KMS-11 (cell line): ENCODE results near the gene FAS.

Experiments
- H2AFZ ChIP-seq: fragments of 200-600 bp; sonication (generic); 2 replicates; pipeline ENCODE4 v1.6.1; 2016; ENCODE audit warnings: antibody characterized with exemption, mixed run types, low read depth
- H3K27ac ChIP-seq: fragments of 200-600 bp; sonication (generic); 2 replicates; pipeline ENCODE4 v1.6.1; 2016; ENCODE audit warnings: mild to moderate bottlenecking, mixed run types
- H3K27me3 ChIP-seq: fragments of 200-600 bp; sonication (generic); 2 replicates; pipeline ENCODE4 v1.6.1; 2017; ENCODE audit warnings: mild to moderate bottlenecking, low read depth, mixed run types, moderate library complexity; ENCODE audit not compliant: insufficient read depth
- H3K36me3 ChIP-seq: fragments of 200-600 bp; sonication (generic); 2 replicates; pipeline ENCODE4 v1.6.1; 2017; ENCODE audit warnings: mild to moderate bottlenecking, mixed run types; ENCODE audit not compliant: insufficient read depth
- H3K4me1 ChIP-seq: fragments of 200-600 bp; sonication (generic); 2 replicates; pipeline ENCODE4 v1.6.1; 2016; ENCODE audit warnings: mild to moderate bottlenecking, low read depth, mixed run types; ENCODE audit not compliant: poor library complexity, severe bottlenecking
- H3K4me2 ChIP-seq: fragments of 200-600 bp; sonication (generic); 2 replicates; pipeline ENCODE4 v1.7.0; 2016; ENCODE audit warnings: mild to moderate bottlenecking, mixed run types
- H3K4me3 ChIP-seq: fragments of 200-600 bp; sonication (generic); IDR thresholded peaks from 2 replicates; pipeline ENCODE4 v1.6.1; 2017; ENCODE audit warnings: low read depth, low read length, mixed read lengths; ENCODE audit not compliant: insufficient read depth
- H3K79me2 ChIP-seq: fragments of 200-600 bp; sonication (generic); 2 replicates; pipeline ENCODE4 v1.6.1; 2016; ENCODE audit warnings: low read depth, mixed run types; ENCODE audit not compliant: insufficient read depth
- H3K9ac ChIP-seq: fragments of 200-600 bp; sonication (generic); 2 replicates; pipeline ENCODE4 v1.6.1; 2016; ENCODE audit warnings: mild to moderate bottlenecking, mixed run types
- H4K20me1 ChIP-seq: fragments of 200-600 bp; sonication (generic); 2 replicates; pipeline ENCODE4 v1.6.1; 2016; ENCODE audit warnings: mild to moderate bottlenecking, mixed run types; ENCODE audit not compliant: insufficient read depth
- TF ChIP-seq, protein P1 (sequence below): fragments of 200-600 bp; sonication (generic); conservative IDR thresholded peaks from 2 replicates; pipeline ENCODE4 v1.6.1; 2017; ENCODE audit warnings: low read depth, mild to moderate bottlenecking, antibody characterized with exemption, low read length, moderate library complexity, mixed read lengths

Gene FAS

DNA sequence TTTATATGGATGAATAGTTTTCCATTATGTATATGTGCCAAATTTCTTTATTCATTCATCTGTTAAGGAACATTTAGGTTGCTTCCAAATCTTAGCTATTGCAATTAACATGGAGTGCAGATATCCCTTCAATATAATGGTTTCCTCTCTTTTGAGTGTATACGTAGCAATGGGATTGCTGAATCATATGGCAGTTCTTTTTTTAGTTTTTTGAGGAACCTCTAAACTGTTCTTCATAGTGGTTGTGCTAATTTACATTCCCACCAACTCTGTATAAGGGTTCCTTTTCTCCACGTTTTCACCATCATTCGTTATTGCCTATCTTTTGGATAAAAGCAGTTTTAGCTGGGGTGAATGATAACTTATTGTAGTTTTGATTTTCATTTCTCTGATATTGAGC lies 46.5 kb downstream of the FAS start:
- Histone ChIP-seq H3K36me3 (no peaks in the 10 kb centered on the region), H3K79me2 (no peaks in the 10 kb centered on the region), H3K4me2 (no peak overlapping the region), H3K4me3 (no peak overlapping the region), H3K9ac (no peak overlapping the region), H3K27ac (no peak overlapping the region), H3K4me1 (peaks cover 9% of the 10 kb centered on the region), H3K27me3 (no peaks in the 10 kb centered on the region), H4K20me1 (no peaks in the 10 kb centered on the region), H2AFZ (no peak overlapping the region)
- TF ChIP-seq, protein P1, sequence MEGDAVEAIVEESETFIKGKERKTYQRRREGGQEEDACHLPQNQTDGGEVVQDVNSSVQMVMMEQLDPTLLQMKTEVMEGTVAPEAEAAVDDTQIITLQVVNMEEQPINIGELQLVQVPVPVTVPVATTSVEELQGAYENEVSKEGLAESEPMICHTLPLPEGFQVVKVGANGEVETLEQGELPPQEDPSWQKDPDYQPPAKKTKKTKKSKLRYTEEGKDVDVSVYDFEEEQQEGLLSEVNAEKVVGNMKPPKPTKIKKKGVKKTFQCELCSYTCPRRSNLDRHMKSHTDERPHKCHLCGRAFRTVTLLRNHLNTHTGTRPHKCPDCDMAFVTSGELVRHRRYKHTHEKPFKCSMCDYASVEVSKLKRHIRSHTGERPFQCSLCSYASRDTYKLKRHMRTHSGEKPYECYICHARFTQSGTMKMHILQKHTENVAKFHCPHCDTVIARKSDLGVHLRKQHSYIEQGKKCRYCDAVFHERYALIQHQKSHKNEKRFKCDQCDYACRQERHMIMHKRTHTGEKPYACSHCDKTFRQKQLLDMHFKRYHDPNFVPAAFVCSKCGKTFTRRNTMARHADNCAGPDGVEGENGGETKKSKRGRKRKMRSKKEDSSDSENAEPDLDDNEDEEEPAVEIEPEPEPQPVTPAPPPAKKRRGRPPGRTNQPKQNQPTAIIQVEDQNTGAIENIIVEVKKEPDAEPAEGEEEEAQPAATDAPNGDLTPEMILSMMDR: no peak

DNA sequence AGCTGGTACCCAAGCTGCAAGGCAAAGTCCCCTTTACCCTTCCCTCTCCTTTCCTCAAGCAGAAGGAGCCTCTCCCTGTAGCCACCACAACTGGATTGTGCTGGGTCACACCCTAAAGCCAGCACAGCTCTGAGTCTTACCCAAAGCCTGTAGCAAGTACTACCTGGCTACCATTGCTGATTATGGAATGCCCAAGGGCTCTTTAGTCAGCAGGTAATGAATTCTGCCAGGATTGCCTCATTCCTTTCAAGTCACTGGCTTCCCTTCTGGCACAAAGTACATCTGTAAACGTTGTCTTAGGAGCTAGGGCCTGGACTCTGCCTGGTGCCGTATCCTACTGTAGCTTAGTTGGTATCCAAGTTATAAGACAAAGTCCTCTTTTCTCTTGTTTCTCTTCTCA lies 52.0 kb downstream of the FAS start:
- H3K4me1 ChIP-seq: no peaks in the 10 kb centered on the region
- no peak overlapping the region for H3K9ac ChIP-seq
- H3K36me3 ChIP-seq: no peaks in the 10 kb centered on the region
- TF ChIP-seq, protein P1: no peak
- no peaks in the 10 kb centered on the region for H4K20me1 ChIP-seq
- no peak overlapping the region for H3K4me3 ChIP-seq
- H3K4me2 ChIP-seq: no peak overlapping the region
- no peaks in the 10 kb centered on the region for H3K79me2 ChIP-seq
- H3K27me3 ChIP-seq: no peaks in the 10 kb centered on the region
- no peak overlapping the region for H2AFZ ChIP-seq
- H3K27ac ChIP-seq: no peak overlapping the region

DNA sequence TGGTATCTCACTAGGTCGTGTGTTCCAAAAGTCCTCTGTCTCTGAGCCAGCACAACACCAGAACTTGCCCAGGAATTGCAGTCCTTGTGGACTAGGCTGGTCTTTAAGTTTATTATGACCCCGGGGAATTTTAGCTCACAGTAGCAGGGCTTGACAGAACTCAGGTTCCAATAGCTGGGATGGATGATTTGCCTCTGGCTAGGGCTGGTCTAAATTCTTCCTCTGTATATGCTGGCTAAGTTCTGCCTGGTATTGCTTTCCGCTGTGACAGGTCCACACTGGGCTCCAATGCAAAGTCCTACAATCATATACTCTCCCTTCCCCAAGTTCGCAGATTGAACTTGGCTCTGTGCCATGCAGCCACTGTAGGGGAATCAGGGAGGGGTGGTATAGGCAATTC lies 52.5 kb downstream of the FAS start:
- no peak overlapping the region for H3K9ac ChIP-seq
- no peaks in the 10 kb centered on the region for H3K4me1 ChIP-seq
- H3K4me3 ChIP-seq: no peak overlapping the region
- H2AFZ ChIP-seq: no peak overlapping the region
- H3K79me2 ChIP-seq: no peaks in the 10 kb centered on the region
- H3K27me3 ChIP-seq: no peaks in the 10 kb centered on the region
- no peak overlapping the region for H3K4me2 ChIP-seq
- H4K20me1 ChIP-seq: no peaks in the 10 kb centered on the region
- TF ChIP-seq, protein P1: no peak
- H3K36me3 ChIP-seq: no peaks in the 10 kb centered on the region
- no peak overlapping the region for H3K27ac ChIP-seq

- Histone ChIP-seq H3K4me1 (no peaks in the 10 kb centered on the region), H3K79me2 (no peaks in the 10 kb centered on the region), H3K4me3 (no peak overlapping the region)
These were observed 56.8 kb downstream of the FAS start for GRCh38 chr10:89047397-89047796.

More at GRCh38 chr10:89047397-89047796, 56.8 kb downstream of the FAS start:
- H4K20me1 ChIP-seq: no peaks in the 10 kb centered on the region
- no peak overlapping the region for H3K4me2 ChIP-seq
- no peak overlapping the region for H3K27ac ChIP-seq
- no peak overlapping the region for H2AFZ ChIP-seq
- TF ChIP-seq, protein P1: no peak
- no peak overlapping the region for H3K9ac ChIP-seq
- no peaks in the 10 kb centered on the region for H3K36me3 ChIP-seq
- H3K27me3 ChIP-seq: no peaks in the 10 kb centered on the region
